ENCODE data around the gene STXBP6. TPM values are rescaled to one million over a fixed set of nuclear protein-coding genes. Genes with fewer than 3 reads are reported as not detected.

The STXBP6 gene
- total RNA-seq, 1 experiment from 2014 or later, result 12.3 TPM

DNA sequence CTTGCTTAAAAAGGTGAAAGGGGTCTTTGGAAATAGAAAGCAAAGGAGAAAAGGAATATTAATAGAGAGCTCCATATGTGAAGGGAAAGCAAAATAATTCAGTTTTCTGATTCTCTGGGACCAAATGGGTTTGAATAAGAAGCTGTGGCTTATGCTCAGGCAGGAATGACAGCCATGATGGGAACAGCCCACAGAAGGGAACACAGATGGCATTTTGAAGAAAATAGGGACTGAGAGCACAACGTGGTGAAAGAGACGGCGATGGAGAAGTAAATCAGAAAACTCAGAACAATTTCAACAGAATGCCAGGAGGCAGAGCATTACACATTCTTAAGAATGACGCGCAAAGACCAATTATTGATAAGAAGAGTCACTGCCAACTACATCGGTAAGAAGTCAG is 102.8 kb downstream of the STXBP6 start:
- no TSS peak for BruUV-seq (replicated peaks)
- TF ChIP-seq, protein P1, sequence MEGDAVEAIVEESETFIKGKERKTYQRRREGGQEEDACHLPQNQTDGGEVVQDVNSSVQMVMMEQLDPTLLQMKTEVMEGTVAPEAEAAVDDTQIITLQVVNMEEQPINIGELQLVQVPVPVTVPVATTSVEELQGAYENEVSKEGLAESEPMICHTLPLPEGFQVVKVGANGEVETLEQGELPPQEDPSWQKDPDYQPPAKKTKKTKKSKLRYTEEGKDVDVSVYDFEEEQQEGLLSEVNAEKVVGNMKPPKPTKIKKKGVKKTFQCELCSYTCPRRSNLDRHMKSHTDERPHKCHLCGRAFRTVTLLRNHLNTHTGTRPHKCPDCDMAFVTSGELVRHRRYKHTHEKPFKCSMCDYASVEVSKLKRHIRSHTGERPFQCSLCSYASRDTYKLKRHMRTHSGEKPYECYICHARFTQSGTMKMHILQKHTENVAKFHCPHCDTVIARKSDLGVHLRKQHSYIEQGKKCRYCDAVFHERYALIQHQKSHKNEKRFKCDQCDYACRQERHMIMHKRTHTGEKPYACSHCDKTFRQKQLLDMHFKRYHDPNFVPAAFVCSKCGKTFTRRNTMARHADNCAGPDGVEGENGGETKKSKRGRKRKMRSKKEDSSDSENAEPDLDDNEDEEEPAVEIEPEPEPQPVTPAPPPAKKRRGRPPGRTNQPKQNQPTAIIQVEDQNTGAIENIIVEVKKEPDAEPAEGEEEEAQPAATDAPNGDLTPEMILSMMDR (conservative IDR thresholded peaks at IDR 0.05), result no peak
- TF ChIP-seq EZH2 (IDR thresholded peaks at IDR 0.05; ENCODE audit: low read depth), result no peak
- intact Hi-C loops (cut with micrococcal nuclease; ENCODE audit: unreplicated experiment), result no loop called here

DNA sequence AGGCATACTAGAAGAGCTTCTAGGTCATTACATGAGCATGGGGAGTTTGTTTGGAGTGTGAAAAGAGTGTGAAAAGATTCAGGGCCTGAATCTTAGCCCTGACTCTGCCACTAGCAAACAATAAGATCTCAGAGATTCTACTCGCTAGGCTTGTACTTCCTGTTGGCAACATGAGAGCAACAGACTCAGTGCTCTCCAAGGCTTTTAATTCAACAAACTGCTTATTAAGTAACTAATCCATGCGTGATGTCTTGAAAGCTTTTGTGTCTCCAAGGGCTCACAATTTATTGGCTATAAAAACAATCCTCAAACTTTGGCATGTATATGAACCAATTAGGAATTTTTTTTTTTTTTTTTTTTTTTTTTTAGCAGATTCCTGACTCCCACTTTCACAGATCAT is 105.1 kb downstream of the STXBP6 start:
- intact Hi-C loops (cut with micrococcal nuclease; ENCODE audit: unreplicated experiment), result no loop called here
- Histone ChIP-seq H3K27me3 (ENCODE audit: insufficient read depth, low read depth) (no peaks in the 10 kb centered on the region), H3K4me1 (replicated peaks; ENCODE audit: insufficient read depth) (no peaks in the 10 kb centered on the region), H3K27ac (no peak overlapping the region), H2AFZ (no peak overlapping the region), H3K4me2 (no peak overlapping the region), H4K20me1 (ENCODE audit: insufficient read depth) (no peaks in the 10 kb centered on the region), H3K79me2 (ENCODE audit: low read depth) (no peaks in the 10 kb centered on the region), H3K9me3 (ENCODE audit: insufficient read depth, low read depth) (no peaks in the 10 kb centered on the region), H3F3A (ENCODE audit: insufficient read depth, low read depth) (no peaks in the 10 kb centered on the region), H3K9me2 (ENCODE audit: insufficient read depth) (no peaks in the 10 kb centered on the region), H3K36me3 (ENCODE audit: low read depth) (no peaks in the 10 kb centered on the region), H3K4me3 (no peak overlapping the region)
- no peak for DNase-seq
- TF ChIP-seq, protein P1 (conservative IDR thresholded peaks at IDR 0.05), result no peak
- POLR2A ChIA-PET (ENCODE audit: unreplicated experiment), result no interaction called here
- BruUV-seq (replicated peaks), result no TSS peak
- CTCF ChIA-PET, result no interaction called here

More for the DNA sequence above, 102.8 kb downstream of the STXBP6 start:
- no peak overlapping the region for H2AFZ ChIP-seq
- H3K9me2 ChIP-seq (ENCODE audit: insufficient read depth), result no peaks in the 10 kb centered on the region
- no peak overlapping the region for H3K4me2 ChIP-seq
- no peak overlapping the region for H3K4me3 ChIP-seq
- no peaks in the 10 kb centered on the region for H3K36me3 ChIP-seq (ENCODE audit: low read depth)
- ChIA-PET CTCF (no interaction called here), POLR2A (ENCODE audit: unreplicated experiment) (no interaction called here)
- H3F3A ChIP-seq (ENCODE audit: insufficient read depth, low read depth), result no peaks in the 10 kb centered on the region
- no peaks in the 10 kb centered on the region for H3K4me1 ChIP-seq (replicated peaks; ENCODE audit: insufficient read depth)
- H3K27ac ChIP-seq, result no peak overlapping the region
- H3K9me3 ChIP-seq (ENCODE audit: insufficient read depth, low read depth), result no peaks in the 10 kb centered on the region
- H3K27me3 ChIP-seq (ENCODE audit: insufficient read depth, low read depth), result no peaks in the 10 kb centered on the region
- no peak for DNase-seq
- H4K20me1 ChIP-seq (ENCODE audit: insufficient read depth), result no peaks in the 10 kb centered on the region
- no peaks in the 10 kb centered on the region for H3K79me2 ChIP-seq (ENCODE audit: low read depth)

DNA sequence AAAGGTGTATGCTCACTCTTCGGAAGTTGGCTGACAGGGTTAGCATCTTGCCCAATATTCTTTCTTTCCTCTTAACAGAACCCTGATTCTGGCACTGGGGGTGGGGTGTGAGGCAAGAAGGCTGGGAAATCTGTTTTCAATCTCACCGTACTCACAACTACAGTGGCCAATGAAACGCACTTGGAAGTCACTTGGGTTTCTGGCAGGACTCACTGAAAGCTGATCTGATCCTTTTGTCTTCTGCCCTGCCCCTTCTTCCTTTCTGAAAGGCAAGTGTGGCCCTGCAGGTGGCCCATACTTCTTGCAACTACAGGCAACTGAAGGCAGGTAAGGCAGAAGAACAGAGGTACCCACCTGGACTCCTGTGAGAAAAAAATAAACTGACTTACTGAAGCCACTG is 106.9 kb downstream of the STXBP6 start:
- H3K9me2 ChIP-seq (ENCODE audit: insufficient read depth), result no peaks in the 10 kb centered on the region
- ChIA-PET POLR2A (ENCODE audit: unreplicated experiment) (interaction anchor here (0.6 kb wide), 1 partner anchor 28 kb away, joined by 9 read pairs; no protein-coding TSS in a partner anchor), CTCF (interaction anchor here (0.7 kb wide), 1 partner anchor 1277 kb away, joined by 7 read pairs; no protein-coding TSS in a partner anchor)
- no peaks in the 10 kb centered on the region for H3K4me1 ChIP-seq (replicated peaks; ENCODE audit: insufficient read depth)
- H3K4me2 ChIP-seq, result no peak overlapping the region
- H3K27ac ChIP-seq, result no peak overlapping the region
- TF ChIP-seq, protein P1 (conservative IDR thresholded peaks at IDR 0.05), result no peak
- TF ChIP-seq EZH2 (IDR thresholded peaks at IDR 0.05; ENCODE audit: low read depth), result no peak
- no peaks in the 10 kb centered on the region for H3K36me3 ChIP-seq (ENCODE audit: low read depth)
- no peak overlapping the region for H2AFZ ChIP-seq
- no peaks in the 10 kb centered on the region for H3K27me3 ChIP-seq (ENCODE audit: insufficient read depth, low read depth)
- DNase-seq, result peak in 1 of 2 experiments; percentile 44
- BruUV-seq (replicated peaks), result no TSS peak
- H4K20me1 ChIP-seq (ENCODE audit: insufficient read depth), result no peaks in the 10 kb centered on the region
- intact Hi-C loops (cut with micrococcal nuclease; ENCODE audit: unreplicated experiment), result no loop called here
- H3K4me3 ChIP-seq, result no peak overlapping the region
- no peaks in the 10 kb centered on the region for H3K9me3 ChIP-seq (ENCODE audit: insufficient read depth, low read depth)
- no peaks in the 10 kb centered on the region for H3F3A ChIP-seq (ENCODE audit: insufficient read depth, low read depth)
- H3K79me2 ChIP-seq (ENCODE audit: low read depth), result no peaks in the 10 kb centered on the region

Measured in PC-9 (cell line).